ENCODE measurements around the gene HACD1.

Gene HACD1

DNA sequence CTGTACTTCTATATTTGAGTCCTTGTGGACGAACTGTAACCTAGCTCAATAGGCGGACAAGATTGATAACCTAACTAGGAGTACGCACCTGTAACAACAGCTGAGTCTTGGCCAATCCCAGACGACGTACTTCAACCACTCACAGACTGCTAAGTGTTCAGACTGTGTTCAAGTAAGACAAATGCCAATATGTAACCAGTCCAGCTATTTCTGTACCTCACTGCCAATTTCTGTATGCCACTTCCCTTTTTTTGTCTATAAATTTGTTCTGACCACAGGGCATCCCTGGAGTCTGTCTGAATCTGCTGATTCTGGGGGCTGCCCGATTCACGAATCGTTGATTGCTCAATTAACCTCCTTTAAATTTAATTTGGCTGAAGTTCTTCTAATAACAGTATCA is 32.2 kb downstream of the HACD1 start:
- DNase-seq = no peak
- TF ChIP-seq GATA1 (IDR thresholded peaks at IDR 0.05; ENCODE audit: low read depth, low read length) (no peak), POLR2A (IDR thresholded peaks at IDR 0.05; ENCODE audit: low read length) (no peak)

DNA sequence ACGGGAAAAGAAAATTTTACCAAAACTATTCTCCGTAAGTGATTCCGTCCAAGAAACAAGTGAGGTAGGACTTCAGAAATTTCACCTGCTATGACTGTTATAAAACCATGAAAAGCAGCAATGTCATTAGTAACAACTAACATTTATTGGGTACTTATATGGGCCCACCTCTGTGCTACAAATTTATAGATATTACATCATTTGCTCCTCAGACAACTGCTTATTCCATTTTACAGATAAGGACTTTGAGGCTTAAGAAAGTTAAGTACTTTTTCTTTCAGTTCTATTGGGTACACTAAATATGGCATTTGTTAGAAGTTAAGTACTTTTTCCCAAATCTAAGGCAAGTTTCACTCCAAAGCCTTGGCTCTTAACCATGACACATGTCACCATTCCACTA is 36.3 kb downstream of the HACD1 start:
- DNase-seq = peak in 1 of 2 experiments; percentile 34
- TF ChIP-seq POLR2A (IDR thresholded peaks at IDR 0.05; ENCODE audit: low read length) (no peak), GATA1 (IDR thresholded peaks at IDR 0.05; ENCODE audit: low read depth, low read length) (no peak)

DNA sequence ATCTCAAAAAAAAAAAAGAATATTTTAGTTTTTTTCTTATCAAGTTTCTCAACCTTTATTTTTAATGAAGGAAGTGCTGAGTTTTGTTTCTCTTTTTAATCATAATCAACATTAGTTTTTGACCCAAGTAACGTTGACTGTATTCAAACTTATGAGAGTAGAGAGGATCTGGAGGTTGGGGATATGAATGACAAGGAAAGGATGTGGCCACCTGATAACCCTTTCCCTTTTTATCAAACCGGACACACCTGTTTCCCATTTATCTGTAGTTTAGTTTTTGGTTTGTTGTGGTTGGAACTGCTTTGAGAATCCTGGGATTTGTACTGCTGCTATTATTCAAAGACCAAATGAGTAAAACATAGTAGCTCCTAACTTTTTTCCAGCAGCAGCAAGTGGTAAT is 38.6 kb downstream of the HACD1 start:
- DNase-seq = peak; percentile 39 to 69
- TF ChIP-seq GATA1 (IDR thresholded peaks at IDR 0.05; ENCODE audit: low read depth, low read length) = no peak
- TF ChIP-seq POLR2A (IDR thresholded peaks at IDR 0.05; ENCODE audit: low read length) = no peak

DNA sequence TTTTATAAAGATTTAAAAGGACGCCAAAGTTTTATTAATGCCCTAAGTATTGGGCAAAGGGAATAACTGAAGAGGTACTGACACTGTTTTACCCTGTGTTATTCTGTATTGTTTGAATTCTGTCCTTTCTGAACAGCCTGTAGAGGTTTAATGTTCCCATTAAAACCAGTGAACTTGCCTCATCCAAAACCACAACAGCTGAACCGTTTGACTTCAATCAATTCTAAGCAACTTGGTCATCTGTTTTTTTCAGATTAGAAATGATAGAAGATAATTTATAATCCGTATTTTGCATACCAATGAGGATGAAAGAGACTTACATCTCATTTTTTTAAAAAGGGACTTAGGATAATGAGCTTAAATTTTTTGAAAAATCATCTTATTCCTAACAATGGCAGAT is 40.4 kb downstream of the HACD1 start:
- DNase-seq = peak in 1 of 2 experiments; percentile 4
- TF ChIP-seq GATA1 (IDR thresholded peaks at IDR 0.05; ENCODE audit: low read depth, low read length) = no peak
- TF ChIP-seq POLR2A (IDR thresholded peaks at IDR 0.05; ENCODE audit: low read length) = no peak

DNA sequence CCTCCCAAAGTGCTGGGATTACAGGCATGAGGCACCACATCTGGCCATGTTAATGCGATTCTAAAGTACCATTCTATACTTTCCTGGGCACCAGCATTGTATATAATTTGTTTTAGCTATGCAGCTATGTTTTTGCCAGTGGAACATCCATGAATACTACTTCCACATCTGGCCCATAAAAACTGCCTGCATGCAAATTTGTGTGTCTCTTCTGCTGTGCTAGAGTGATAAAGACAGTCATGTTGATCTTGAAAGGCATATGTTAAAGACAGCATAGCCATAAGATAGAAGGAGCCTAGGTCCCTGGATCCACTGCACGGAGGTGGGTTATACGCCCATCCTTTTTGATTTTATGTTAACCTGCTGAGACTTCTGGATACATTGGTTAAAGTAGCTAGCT is 52.3 kb downstream of the HACD1 start:
- DNase-seq = no peak
- no peak for TF ChIP-seq POLR2A (IDR thresholded peaks at IDR 0.05; ENCODE audit: low read length)
- TF ChIP-seq GATA1 (IDR thresholded peaks at IDR 0.05; ENCODE audit: low read depth, low read length) = no peak

DNA sequence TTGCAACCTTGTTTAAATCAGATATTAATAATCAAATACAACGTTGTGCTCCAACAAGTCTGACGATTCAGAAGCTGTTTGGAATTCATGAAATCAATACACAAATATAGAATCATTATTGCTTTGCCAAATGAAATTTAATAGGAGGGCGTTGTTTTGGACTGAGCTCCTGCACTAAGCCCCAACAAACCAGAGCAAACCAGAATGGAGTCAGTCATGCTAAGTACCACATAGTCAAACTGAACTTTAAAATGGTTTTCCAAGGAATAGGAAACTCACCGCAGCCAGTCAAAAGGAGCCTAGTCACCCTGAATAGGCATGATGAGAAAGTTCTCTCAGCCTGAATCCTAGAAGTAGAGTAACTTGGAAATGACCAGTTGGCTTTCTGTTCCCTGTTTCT is 53.7 kb downstream of the HACD1 start:
- no peak for DNase-seq
- TF ChIP-seq GATA1 (IDR thresholded peaks at IDR 0.05; ENCODE audit: low read depth, low read length) (no peak), POLR2A (IDR thresholded peaks at IDR 0.05; ENCODE audit: low read length) (no peak)

DNA sequence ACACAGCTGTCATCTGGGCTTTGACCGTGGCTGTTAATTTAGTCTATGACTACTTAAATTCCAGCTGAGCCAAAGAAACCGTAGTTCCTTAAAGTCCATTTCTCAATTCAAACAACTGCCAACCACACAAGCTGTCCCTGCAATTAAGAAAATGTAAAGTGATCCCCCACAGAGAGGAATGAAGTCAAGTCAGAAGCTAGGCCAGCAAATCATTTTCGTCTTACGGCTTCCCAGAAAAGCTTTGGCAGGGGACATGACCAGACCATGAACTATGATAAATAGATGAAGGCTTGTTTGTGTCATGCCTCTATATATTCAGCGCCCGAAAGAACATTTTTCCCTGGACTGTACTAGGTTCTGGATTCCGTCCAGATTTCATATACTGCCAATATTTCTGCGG is 54.6 kb downstream of the HACD1 start:
- TF ChIP-seq GATA1 (IDR thresholded peaks at IDR 0.05; ENCODE audit: low read depth, low read length) (no peak), POLR2A (IDR thresholded peaks at IDR 0.05; ENCODE audit: low read length) (no peak)
- no peak for DNase-seq

DNA sequence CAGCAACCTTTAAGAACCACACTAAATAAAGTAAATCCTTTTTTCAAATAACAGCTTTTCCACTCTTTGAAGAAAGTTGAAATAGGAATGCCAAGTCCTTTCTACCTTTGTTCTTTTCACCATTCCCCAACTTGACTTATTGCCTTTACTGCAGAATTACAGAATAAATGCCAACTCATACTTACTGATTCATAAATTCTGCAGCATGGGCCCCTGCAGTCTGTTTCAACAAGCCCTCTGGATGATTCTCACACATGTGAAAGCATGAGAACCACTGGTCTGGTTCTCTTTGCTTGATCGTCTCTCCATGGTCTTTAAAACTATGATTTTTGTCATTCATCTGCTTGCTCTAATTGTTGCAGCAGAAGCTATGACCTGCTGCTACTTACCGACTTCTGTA is 56.1 kb downstream of the HACD1 start:
- no peak for DNase-seq
- TF ChIP-seq POLR2A (IDR thresholded peaks at IDR 0.05; ENCODE audit: low read length) (no peak), GATA1 (IDR thresholded peaks at IDR 0.05; ENCODE audit: low read depth, low read length) (no peak)

DNA sequence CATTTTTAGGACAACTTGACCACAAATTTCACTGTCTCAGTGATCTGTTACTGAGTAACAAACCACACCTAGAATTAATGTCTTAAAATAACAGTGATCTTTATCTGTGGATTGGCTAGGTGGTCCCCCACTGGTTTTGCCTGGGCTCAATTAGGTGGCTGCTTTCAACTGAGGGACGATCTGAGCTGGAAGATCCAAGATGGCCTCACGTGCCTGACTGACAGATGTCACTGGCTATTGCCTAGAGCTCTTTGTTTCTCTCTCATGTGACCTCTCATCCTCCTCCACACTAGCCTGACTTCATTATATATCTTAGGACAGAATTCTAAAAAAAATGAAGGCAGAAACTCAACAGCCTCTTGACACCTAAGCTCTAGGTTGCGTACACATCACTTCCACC is 59.7 kb downstream of the HACD1 start:
- DNase-seq = no peak
- TF ChIP-seq GATA1 (IDR thresholded peaks at IDR 0.05; ENCODE audit: low read depth, low read length) (no peak), POLR2A (IDR thresholded peaks at IDR 0.05; ENCODE audit: low read length) (no peak)

DNA sequence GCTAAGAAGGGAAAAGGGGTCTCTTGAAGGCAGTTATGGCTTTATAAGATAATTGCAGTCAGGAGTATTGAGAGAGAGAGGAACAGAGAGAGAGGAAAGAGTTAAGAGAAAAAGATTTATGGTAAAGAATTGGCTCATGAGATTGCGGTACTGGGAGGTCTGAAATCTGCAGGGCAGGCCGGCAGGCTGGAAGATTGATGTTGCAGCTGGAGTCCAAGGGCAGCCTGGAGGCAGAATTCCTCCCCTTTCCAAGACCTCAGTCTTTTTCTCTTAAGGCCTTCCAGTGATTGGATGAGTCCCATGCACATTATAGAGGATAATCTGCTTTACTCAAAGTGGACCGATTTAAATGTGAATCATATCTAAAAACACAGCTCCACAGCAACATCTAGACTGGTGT is 68.4 kb downstream of the HACD1 start:
- TF ChIP-seq POLR2A (IDR thresholded peaks at IDR 0.05; ENCODE audit: low read length) = no peak
- no peak for TF ChIP-seq GATA1 (IDR thresholded peaks at IDR 0.05; ENCODE audit: low read depth, low read length)
- no peak for DNase-seq

DNA sequence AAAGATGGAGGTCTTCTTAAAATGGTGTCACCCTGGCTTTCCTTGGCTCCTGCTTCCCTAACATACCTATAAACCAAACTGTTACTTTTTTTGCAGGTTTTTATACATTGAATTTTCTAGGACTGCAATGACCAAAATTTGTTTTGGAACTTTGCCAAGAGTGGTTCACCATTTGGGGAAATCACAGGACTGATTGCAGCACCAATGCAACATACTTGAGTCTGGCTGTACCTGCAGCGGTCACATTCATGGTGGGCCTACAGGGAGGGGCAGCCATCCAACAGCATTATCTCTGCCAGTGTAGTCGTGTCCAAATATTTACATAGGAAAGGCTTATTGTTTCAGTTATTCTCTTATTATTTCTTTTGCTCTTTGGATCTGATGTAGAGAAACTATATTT is 69.0 kb downstream of the HACD1 start:
- peak; percentile 4 to 5 for DNase-seq
- no peak for TF ChIP-seq POLR2A (IDR thresholded peaks at IDR 0.05; ENCODE audit: low read length)
- no peak for TF ChIP-seq GATA1 (IDR thresholded peaks at IDR 0.05; ENCODE audit: low read depth, low read length)

DNA sequence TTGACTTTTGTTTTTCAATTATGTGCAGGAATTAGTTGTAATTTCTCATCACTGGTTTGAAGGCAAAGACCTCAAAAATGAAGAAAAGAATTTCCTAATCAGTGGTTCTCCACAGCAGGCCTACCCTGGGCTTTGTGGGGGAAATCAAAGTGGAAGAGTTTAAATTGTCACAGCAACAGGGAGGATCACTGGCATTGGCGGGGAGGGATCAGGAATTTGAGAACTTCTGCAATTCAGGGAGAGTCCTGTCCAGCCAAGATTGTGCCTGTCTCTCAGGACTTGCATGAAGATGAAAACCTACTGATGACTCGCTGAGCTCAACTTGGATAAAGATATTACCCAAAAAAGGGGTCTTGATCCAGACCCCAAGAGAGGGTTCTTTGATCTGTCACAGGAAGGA is 70.1 kb downstream of the HACD1 start:
- no peak for DNase-seq
- TF ChIP-seq POLR2A (IDR thresholded peaks at IDR 0.05; ENCODE audit: low read length) = no peak
- no peak for TF ChIP-seq GATA1 (IDR thresholded peaks at IDR 0.05; ENCODE audit: low read depth, low read length)

DNA sequence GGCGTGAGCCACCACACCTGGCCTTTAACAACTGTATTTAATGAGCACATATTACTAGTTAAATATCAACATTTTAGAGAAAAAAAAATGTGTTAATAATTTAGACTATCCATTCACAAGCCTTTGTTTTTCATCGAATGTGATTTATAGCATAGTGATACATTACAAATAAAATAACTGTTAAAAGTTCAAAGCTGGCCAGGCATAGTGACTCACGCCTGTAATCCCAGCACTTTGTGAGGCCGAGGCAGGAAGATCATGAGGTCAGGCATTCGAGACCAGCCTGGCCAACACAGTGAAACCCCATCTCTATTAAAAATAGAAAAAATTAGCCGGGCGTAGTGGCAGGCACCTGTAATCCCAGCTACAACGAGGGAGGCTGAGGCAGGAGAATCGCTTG is 72.7 kb downstream of the HACD1 start:
- TF ChIP-seq POLR2A (IDR thresholded peaks at IDR 0.05; ENCODE audit: low read length) (no peak), GATA1 (IDR thresholded peaks at IDR 0.05; ENCODE audit: low read depth, low read length) (no peak)
- DNase-seq = no peak

Data from erythroblast (primary cell).